Measurements from ENCODE around the gene WDTC1.

- TF ChIP-seq CTCF (conservative IDR thresholded peaks at IDR 0.05), result no peak
- TF ChIP-seq EZH2 (IDR thresholded peaks at IDR 0.05; ENCODE audit: low read depth), result no peak
Measured at GRCh38 chr1:27193194-27193593, 41.2 kb upstream of the WDTC1 start.
